HepG2 (cell line): ENCODE data around the gene COX7B. TPM values are rescaled to one million over a fixed set of nuclear protein-coding genes. Genes with fewer than 3 reads are reported as not detected.

Source experiments
- HES4 ChIP-seq: sonication (generic); formaldehyde crosslinking; IDR thresholded peaks from 2 replicates; pipeline ENCODE4 v1.9.0; 2021; ENCODE audit warnings: mild to moderate bottlenecking, missing genetic modification reagents, borderline replicate concordance
- KMT2B ChIP-seq: IDR thresholded peaks from 2 replicates; pipeline ENCODE4 v1.6.1; 2016; ENCODE audit warnings: missing genetic modification reagents, missing compliant biosample characterization
- MAZ ChIP-seq, 2 experiments: sonication (generic) in 1 of 2; formaldehyde crosslinking in 1 of 2; IDR thresholded peaks; 2 replicates each; pipeline versions ENCODE4 v1.5.0 to v1.6.1; 2012 to 2020; ENCODE audit warnings: low read depth in 2 of 2, mild to moderate bottlenecking in 2 of 2, borderline replicate concordance in 1 of 2, improper control_type of control experiment in 1 of 2, low read length in 1 of 2, missing genetic modification reagents in 1 of 2, moderate library complexity in 1 of 2
- MEIS2 ChIP-seq: sonication (generic); formaldehyde crosslinking; IDR thresholded peaks from 2 replicates; pipeline ENCODE4 v1.9.0; 2021; ENCODE audit warnings: mild to moderate bottlenecking, missing genetic modification reagents
- PCBP2 ChIP-seq: fragments of 200-400 bp; formaldehyde crosslinking; optimal IDR thresholded peaks from 2 replicates; pipeline ENCODE3; 2018; ENCODE audit warnings: low read length, low read depth; ENCODE audit not compliant: poor library complexity, severe bottlenecking
- RFXAP ChIP-seq: sonication (generic); formaldehyde crosslinking; IDR thresholded peaks from 2 replicates; pipeline ENCODE4 v1.4.0; 2020; ENCODE audit warnings: missing genetic modification reagents, borderline replicate concordance
- ZNF20 ChIP-seq: sonication (generic); formaldehyde crosslinking; IDR thresholded peaks from 2 replicates; pipeline ENCODE4 v1.4.0; 2020; ENCODE audit warnings: mild to moderate bottlenecking, moderate library complexity, missing genetic modification reagents
- ZNF772 ChIP-seq: sonication (generic); formaldehyde crosslinking; IDR thresholded peaks from 2 replicates; pipeline ENCODE4 v1.5.0; 2020; ENCODE audit warnings: mild to moderate bottlenecking, missing genetic modification reagents
- polyA plus RNA-seq, 8 experiments: library from polyadenylated mRNA; depleted of rRNA in 3 of 8; stranded (reverse) in 7 of 8; unstranded in 1 of 8; fragments of >200 nt; fragmentation: Illumina TruSeq in 4 of 8; extraction: Trizol in 4 of 8; gene quantifications; 2 replicates each; pipeline versions ENCODE4 v1.2.1 to v1.2.3, GENCODE V29; 2011 to 2016; ENCODE audit warnings: low read depth in 4 of 8, missing spikeins in 1 of 8, mixed read lengths in 1 of 8; ENCODE audit not compliant: insufficient read depth in 1 of 8
- total RNA-seq, 5 experiments: library from RNA; depleted of rRNA; stranded (reverse); fragments of >200 nt; fragmentation: Illumina TruSeq; extraction: Trizol; gene quantifications; 2 replicates each; pipeline ENCODE4 v1.2.3, GENCODE V29; 2016; ENCODE audit warnings: low read depth in 1 of 5
- TF ChIP-seq, protein P1 (sequence below): sonication (generic); formaldehyde crosslinking; IDR thresholded peaks from 2 replicates; pipeline ENCODE4 v1.4.0; 2020; ENCODE audit warnings: missing genetic modification reagents
- TF ChIP-seq, protein P2 (sequence below): sonication (generic); formaldehyde crosslinking; conservative IDR thresholded peaks from 2 replicates; pipeline ENCODE4 v1.4.0; 2020; ENCODE audit warnings: missing genetic modification reagents
- TF ChIP-seq, protein P3 (sequence below): sonication (generic); formaldehyde crosslinking; IDR thresholded peaks from 2 replicates; pipeline ENCODE4 v1.5.1; 2020; ENCODE audit warnings: mild to moderate bottlenecking, missing genetic modification reagents, moderate library complexity
- TF ChIP-seq, protein P4 (sequence below): sonication (generic); formaldehyde crosslinking; IDR thresholded peaks from 2 replicates; pipeline ENCODE4 v1.5.0; 2020; ENCODE audit warnings: mild to moderate bottlenecking, missing genetic modification reagents
- TF ChIP-seq, protein P5 (sequence below): sonication (generic); formaldehyde crosslinking; IDR thresholded peaks from 2 replicates; pipeline ENCODE4 v1.4.0; 2020; ENCODE audit warnings: missing genetic modification reagents
- TF ChIP-seq, protein P6 (sequence below): sonication (generic); formaldehyde crosslinking; IDR thresholded peaks from 2 replicates; pipeline ENCODE4 v1.4.0; 2020; ENCODE audit warnings: missing genetic modification reagents

Gene COX7B
- total and polyA plus RNA-seq, 2 of the 13 experiments (the other 11 are each of a cell fraction or from before 2014, with no cell fraction given): 375 to 635 TPM

DNA sequence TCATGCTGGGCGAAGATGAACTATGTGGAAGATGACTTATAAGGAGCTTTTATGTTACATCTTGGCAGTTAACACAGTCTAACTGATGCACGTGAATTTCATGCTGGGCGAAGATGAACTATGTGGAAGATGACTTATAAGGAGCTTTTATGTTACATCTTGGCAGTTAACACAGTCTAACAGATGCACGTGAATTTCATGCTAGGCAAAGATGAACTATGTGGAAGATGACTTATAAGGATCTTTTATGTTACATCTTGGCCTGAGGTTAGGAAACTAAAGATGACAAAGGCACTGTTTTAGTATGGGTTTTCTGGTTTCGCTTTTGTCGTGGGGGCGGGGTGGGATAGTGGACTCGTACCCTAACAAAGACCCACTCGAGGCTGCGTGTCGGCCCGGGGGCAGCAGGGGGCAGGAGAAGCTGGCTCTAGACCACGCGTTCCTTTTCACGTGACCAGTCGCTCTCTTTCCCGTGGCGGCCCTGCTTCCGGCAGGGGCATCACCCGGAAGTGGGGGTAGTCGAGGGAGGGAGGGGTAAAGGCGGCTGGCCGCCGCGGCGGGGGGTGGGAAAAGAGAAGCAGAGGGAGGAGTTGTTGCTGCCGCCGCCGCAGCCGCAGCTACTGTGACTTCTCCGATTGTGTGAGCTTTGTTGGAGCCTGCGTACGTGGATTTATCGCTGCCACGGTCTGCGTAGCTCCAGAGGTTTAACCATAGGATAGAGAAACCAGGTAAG lies 11.0 kb downstream of the COX7B start, which contains the start of gene ATP7A (continued):
- TF ChIP-seq, protein P1, sequence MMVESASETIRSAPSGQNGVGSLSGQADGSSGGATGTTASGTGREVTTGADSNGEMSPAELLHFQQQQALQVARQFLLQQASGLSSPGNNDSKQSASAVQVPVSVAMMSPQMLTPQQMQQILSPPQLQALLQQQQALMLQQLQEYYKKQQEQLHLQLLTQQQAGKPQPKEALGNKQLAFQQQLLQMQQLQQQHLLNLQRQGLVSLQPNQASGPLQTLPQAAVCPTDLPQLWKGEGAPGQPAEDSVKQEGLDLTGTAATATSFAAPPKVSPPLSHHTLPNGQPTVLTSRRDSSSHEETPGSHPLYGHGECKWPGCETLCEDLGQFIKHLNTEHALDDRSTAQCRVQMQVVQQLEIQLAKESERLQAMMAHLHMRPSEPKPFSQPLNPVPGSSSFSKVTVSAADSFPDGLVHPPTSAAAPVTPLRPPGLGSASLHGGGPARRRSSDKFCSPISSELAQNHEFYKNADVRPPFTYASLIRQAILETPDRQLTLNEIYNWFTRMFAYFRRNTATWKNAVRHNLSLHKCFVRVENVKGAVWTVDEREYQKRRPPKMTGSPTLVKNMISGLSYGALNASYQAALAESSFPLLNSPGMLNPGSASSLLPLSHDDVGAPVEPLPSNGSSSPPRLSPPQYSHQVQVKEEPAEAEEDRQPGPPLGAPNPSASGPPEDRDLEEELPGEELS (CRISPR knock-in tag): no peak
- TF ChIP-seq ZNF20 (CRISPR knock-in tag) (no peak), MAZ (IDR thresholded peaks at IDR 0.05; ENCODE audit: borderline replicate concordance, low read depth, low read length) (peak; percentile 68; the same call in 1 of the 2 replicates), MAZ (CRISPR knock-in tag; IDR thresholded peaks at IDR 0.05; ENCODE audit: low read depth) (peak; percentile 48; the same call in 1 of the 2 replicates), PCBP2 (no peak), MEIS2 (no peak), HES4 (CRISPR knock-in tag) (no peak), KMT2B (CRISPR knock-in tag) (peak; percentile 70), ZNF772 (CRISPR knock-in tag) (0 out of 2 replicates have a peak, but pooled peaks have one; percentile 29), RFXAP (CRISPR knock-in tag) (no peak)
- TF ChIP-seq, protein P2, sequence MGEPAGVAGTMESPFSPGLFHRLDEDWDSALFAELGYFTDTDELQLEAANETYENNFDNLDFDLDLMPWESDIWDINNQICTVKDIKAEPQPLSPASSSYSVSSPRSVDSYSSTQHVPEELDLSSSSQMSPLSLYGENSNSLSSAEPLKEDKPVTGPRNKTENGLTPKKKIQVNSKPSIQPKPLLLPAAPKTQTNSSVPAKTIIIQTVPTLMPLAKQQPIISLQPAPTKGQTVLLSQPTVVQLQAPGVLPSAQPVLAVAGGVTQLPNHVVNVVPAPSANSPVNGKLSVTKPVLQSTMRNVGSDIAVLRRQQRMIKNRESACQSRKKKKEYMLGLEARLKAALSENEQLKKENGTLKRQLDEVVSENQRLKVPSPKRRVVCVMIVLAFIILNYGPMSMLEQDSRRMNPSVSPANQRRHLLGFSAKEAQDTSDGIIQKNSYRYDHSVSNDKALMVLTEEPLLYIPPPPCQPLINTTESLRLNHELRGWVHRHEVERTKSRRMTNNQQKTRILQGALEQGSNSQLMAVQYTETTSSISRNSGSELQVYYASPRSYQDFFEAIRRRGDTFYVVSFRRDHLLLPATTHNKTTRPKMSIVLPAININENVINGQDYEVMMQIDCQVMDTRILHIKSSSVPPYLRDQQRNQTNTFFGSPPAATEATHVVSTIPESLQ (CRISPR knock-in tag): no peak
- TF ChIP-seq, protein P3, sequence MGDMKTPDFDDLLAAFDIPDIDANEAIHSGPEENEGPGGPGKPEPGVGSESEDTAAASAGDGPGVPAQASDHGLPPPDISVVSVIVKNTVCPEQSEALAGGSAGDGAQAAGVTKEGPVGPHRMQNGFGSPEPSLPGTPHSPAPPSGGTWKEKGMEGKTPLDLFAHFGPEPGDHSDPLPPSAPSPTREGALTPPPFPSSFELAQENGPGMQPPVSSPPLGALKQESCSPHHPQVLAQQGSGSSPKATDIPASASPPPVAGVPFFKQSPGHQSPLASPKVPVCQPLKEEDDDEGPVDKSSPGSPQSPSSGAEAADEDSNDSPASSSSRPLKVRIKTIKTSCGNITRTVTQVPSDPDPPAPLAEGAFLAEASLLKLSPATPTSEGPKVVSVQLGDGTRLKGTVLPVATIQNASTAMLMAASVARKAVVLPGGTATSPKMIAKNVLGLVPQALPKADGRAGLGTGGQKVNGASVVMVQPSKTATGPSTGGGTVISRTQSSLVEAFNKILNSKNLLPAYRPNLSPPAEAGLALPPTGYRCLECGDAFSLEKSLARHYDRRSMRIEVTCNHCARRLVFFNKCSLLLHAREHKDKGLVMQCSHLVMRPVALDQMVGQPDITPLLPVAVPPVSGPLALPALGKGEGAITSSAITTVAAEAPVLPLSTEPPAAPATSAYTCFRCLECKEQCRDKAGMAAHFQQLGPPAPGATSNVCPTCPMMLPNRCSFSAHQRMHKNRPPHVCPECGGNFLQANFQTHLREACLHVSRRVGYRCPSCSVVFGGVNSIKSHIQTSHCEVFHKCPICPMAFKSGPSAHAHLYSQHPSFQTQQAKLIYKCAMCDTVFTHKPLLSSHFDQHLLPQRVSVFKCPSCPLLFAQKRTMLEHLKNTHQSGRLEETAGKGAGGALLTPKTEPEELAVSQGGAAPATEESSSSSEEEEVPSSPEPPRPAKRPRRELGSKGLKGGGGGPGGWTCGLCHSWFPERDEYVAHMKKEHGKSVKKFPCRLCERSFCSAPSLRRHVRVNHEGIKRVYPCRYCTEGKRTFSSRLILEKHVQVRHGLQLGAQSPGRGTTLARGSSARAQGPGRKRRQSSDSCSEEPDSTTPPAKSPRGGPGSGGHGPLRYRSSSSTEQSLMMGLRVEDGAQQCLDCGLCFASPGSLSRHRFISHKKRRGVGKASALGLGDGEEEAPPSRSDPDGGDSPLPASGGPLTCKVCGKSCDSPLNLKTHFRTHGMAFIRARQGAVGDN (CRISPR knock-in tag): peak; percentile 81
- TF ChIP-seq, protein P4, sequence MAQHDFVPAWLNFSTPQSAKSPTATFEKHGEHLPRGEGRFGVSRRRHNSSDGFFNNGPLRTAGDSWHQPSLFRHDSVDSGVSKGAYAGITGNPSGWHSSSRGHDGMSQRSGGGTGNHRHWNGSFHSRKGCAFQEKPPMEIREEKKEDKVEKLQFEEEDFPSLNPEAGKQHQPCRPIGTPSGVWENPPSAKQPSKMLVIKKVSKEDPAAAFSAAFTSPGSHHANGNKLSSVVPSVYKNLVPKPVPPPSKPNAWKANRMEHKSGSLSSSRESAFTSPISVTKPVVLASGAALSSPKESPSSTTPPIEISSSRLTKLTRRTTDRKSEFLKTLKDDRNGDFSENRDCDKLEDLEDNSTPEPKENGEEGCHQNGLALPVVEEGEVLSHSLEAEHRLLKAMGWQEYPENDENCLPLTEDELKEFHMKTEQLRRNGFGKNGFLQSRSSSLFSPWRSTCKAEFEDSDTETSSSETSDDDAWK (CRISPR knock-in tag): no peak
- TF ChIP-seq, protein P5, sequence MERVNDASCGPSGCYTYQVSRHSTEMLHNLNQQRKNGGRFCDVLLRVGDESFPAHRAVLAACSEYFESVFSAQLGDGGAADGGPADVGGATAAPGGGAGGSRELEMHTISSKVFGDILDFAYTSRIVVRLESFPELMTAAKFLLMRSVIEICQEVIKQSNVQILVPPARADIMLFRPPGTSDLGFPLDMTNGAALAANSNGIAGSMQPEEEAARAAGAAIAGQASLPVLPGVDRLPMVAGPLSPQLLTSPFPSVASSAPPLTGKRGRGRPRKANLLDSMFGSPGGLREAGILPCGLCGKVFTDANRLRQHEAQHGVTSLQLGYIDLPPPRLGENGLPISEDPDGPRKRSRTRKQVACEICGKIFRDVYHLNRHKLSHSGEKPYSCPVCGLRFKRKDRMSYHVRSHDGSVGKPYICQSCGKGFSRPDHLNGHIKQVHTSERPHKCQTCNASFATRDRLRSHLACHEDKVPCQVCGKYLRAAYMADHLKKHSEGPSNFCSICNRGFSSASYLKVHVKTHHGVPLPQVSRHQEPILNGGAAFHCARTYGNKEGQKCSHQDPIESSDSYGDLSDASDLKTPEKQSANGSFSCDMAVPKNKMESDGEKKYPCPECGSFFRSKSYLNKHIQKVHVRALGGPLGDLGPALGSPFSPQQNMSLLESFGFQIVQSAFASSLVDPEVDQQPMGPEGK (CRISPR knock-in tag): peak; percentile 88
- TF ChIP-seq, protein P6, sequence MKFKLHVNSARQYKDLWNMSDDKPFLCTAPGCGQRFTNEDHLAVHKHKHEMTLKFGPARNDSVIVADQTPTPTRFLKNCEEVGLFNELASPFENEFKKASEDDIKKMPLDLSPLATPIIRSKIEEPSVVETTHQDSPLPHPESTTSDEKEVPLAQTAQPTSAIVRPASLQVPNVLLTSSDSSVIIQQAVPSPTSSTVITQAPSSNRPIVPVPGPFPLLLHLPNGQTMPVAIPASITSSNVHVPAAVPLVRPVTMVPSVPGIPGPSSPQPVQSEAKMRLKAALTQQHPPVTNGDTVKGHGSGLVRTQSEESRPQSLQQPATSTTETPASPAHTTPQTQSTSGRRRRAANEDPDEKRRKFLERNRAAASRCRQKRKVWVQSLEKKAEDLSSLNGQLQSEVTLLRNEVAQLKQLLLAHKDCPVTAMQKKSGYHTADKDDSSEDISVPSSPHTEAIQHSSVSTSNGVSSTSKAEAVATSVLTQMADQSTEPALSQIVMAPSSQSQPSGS: peak; percentile 26; the same call in 1 of the 2 replicates
